Measurements from ENCODE around the gene FBXL15. TPM values are rescaled to one million over a fixed set of nuclear protein-coding genes. Genes with fewer than 3 reads are reported as not detected.

Gene FBXL15, protein sequence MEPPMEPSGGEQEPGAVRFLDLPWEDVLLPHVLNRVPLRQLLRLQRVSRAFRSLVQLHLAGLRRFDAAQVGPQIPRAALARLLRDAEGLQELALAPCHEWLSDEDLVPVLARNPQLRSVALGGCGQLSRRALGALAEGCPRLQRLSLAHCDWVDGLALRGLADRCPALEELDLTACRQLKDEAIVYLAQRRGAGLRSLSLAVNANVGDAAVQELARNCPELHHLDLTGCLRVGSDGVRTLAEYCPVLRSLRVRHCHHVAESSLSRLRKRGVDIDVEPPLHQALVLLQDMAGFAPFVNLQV
- 9.2 TPM for polyA plus RNA-seq (2013, experiment 1 of 2; ENCODE audit: insufficient read length)
- 5.5 TPM for polyA plus RNA-seq (2013, experiment 2 of 2; ENCODE audit: insufficient read length)

- DNase-seq, result peak; percentile 97
Observed at GRCh38 chr10:102420714-102421506, at the start of gene FBXL15. TSS of gene FBXL15 (plus strand) at chr10:102420836. CDS start at chr10:102421130, 294 bp downstream.

GRCh38 chr10:102371295-102371694, 49.3 kb upstream of the FBXL15 start:
- no peak for DNase-seq

- no peak for DNase-seq
Observed at GRCh38 chr10:102375250-102375649, 45.4 kb upstream of the FBXL15 start.

GRCh38 chr10:102375867-102376266, 44.8 kb upstream of the FBXL15 start:
- no peak for DNase-seq

- no peak for DNase-seq
Observed at GRCh38 chr10:102376901-102377300, 43.7 kb upstream of the FBXL15 start.

- no peak for DNase-seq
Observed at GRCh38 chr10:102379383-102379782, 41.3 kb upstream of the FBXL15 start.

DNA sequence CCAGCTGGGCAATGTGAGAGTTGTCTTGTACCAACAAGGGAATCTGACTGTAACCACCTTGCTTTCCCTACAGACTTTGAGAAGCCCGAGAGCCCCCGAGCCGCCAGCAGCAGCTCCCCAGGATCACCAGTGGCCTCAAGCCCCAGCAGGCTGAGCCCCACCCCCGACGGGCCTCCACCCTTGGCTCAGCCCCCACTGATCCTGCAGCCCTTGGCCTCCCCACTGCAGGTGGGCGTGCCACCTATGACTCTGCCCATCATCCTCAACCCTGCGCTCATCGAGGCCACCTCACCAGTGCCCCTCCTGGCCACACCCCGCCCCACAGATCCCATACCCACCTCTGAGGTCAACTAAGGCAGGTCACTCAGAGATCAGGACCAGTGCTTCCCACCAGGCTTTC, 38.7 kb upstream of the FBXL15 start:
- no peak for DNase-seq

DNA sequence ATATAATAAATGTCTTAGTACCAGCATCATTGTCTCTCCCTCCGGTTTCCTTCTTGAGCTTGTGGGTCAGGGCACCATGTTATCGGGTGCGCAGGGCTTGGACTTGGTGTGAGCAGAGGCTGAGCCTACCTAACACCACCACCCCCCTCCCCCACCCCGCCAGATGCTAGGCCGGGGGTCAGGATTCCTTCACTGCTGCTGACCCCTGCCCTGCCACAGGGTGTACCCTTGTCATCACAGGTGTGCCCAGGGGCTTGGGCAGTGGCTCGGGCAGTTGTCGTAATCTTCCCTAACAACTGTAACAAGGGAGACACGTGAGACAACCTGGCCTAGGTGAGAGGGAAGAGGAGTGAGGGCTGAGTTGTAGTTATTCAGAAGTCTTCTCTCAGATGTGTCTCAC, 37.8 kb upstream of the FBXL15 start:
- DNase-seq, result no peak

DNA sequence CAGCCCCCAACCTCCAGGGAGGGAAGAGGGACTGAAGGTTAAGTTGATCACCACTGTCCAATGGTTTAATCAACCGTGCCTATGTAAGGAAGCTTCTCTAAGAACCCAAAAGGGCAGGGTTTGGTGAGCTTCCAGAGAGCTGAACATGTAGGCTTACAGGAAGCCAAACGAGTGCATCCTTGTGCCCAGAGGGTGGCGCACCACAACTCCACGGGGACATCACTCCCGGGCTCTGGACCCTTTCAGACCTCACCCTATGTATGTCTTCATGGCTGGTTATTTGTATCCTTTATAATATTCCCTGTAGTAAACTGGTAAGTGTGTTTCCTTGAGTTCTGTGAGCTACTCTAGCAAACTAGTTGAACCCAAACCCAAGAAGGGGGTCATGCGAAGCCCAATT, 36.6 kb upstream of the FBXL15 start:
- DNase-seq, result no peak

DNA sequence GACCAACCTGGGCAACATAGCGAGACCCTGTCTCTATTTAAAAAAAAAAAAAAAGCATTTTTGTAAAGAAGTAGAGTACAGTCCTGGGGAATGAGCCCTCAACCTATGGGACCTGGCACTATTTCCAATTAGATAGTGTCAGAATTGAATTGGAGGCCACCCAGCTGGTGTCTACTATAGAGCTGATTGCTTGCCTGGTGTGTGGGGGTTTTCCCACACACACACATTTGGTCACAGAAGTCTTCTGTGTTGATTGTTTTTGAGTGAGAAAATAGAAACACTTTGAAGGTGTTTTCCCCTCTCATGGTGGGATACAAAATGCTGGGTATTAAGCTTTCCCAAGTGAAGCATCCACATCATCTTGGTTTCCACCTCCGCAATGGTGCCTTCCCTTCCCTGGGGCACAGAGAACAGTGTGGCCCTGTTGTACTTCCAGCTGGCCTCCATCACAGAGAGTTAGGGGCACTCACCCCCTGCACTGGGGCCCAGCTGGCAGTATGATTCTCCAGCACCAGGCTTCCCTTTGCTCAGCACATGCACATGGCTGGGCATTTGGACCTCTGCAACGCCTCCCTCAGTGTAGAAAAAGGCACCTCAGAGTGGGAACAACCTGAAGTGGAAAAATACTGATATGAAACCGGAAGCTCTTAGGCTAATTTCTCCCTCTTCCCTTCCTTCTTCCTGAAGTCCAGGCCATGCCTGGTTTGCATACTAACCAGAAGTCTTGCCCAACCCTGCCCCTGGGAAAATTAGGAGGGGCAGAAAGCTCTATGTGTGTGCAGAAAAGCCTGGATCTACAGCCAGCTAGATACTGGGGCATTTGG, 35.8 kb upstream of the FBXL15 start:
- DNase-seq, result no peak

GRCh38 chr10:102389894-102390293, 30.7 kb upstream of the FBXL15 start:
- no peak for DNase-seq

GRCh38 chr10:102392306-102392705, 28.3 kb upstream of the FBXL15 start:
- DNase-seq, result no peak

GRCh38 chr10:102393411-102394078, 27.1 kb upstream of the FBXL15 start:
- DNase-seq, result no peak

- DNase-seq, result peak; percentile 93
Observed at GRCh38 chr10:102394079-102394800, 26.4 kb upstream of the FBXL15 start.

DNA sequence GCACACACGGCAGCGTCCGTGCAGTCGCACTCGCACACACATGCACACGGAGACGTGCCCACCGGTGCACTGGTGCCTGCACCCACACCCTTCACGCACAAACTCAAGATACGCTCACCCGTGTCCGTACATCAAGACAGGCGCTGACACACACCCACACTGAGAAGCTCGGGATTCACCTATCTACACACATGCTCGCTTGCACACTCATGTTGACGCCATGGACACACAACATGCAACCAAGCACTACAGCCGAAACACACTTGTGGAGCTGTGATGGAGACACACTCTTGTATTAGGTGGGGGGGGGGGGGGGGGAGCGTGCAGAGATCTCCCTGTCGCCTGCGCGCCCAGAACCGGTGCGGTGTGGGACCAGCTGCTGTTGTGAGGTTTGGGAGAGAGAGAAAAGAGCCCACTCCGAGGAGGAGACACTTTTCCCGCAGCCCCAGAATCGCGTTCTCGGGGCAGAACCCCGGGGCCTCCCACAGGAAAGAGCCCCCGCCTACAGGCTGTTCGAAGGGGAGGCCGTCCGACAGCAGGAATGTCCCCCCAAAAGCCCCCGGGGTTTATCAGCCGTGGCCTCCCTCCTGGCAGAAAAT, 25.7 kb upstream of the FBXL15 start:
- no peak for DNase-seq

- peak; percentile 85 for DNase-seq
Observed at GRCh38 chr10:102395400-102396316, 25.0 kb upstream of the FBXL15 start, which contains the start of gene NFKB2. TSS of gene NFKB2 (plus strand) at chr10:102395705. CDS start at chr10:102395960, 255 bp downstream.

GRCh38 chr10:102396317-102396650, 24.4 kb upstream of the FBXL15 start:
- DNase-seq, result no peak

GRCh38 chr10:102396730-102397151, 23.9 kb upstream of the FBXL15 start:
- no peak for DNase-seq

DNA sequence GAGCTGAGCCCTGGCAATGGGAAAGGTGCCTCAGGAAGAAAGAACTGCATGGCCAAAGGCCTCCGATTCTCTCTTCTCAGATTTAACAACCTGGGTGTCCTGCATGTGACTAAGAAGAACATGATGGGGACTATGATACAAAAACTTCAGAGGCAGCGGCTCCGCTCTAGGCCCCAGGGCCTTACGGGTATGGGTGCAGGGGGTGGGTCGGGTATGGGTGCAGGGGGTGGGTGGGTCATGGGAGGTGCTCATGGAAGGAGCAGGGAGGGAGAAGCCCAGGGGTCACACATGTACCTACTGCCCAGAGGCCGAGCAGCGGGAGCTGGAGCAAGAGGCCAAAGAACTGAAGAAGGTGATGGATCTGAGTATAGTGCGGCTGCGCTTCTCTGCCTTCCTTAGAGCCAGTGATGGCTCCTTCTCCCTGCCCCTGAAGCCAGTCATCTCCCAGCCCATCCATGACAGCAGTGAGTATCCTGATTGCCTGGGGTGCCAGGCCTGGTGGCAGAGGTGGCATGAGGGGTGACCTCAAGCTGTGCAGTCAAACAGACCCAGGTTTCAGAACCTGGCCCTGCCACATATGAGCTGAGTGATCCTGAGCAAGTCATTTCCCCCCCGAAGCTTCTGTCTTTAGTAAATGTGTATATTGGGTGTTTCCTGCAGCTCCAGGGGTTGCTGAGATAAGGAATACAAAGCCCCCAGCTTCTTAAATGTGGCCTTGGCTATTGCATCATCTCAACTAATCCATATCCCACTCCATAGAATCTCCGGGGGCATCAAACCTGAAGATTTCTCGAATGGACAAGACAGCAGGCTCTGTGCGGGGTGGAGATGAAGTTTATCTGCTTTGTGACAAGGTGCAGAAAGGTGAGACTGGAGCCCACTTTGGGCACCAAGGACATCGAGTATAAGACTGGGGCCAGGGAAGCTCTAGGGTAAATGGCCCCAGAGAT, 23.1 kb upstream of the FBXL15 start:
- no peak for DNase-seq
